ENCODE measurements around the gene DCLRE1C. TPM values are rescaled to one million over a fixed set of nuclear protein-coding genes. Genes with fewer than 3 reads are reported as not detected.

Gene DCLRE1C
- total and polyA plus RNA-seq, 8 donors = 1.8 to 7.0 (median 3.4) TPM

DNA sequence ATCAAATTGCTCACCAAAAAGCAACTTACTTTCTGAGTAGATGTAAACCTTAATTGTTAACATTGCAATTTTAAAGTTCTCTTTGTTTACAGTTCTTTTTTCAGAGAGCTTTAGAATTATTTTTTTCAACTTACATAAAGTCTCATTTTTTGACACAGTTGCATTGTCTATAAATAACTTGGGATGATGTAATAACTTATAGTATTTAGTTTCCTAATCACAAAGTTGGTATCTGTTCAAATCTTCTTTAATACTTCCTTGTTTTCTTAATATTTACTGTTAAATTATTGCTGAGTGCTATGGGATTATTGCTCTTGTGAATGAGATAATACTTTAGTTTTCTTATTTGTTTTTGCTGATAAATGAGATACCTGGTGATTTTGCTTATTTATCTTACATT is 94.1 kb downstream of the DCLRE1C start:
- ATAC-seq (peak in 3 of 4 donors; percentile 33 to 72 (median 45)), FAIRE-seq (peak; percentile 29), DNase-seq (no peak)
- peaks cover 0 to 25% (median 8%) of the 10 kb centered on the region in 3 donors for H3K4me1 ChIP-seq
- H3K36me3 ChIP-seq = no peaks in the 10 kb centered on the region
- no peaks in the 10 kb centered on the region for H3K9me3 ChIP-seq
- H3K4me3 ChIP-seq = no peak overlapping the region
- TF ChIP-seq, protein P1, sequence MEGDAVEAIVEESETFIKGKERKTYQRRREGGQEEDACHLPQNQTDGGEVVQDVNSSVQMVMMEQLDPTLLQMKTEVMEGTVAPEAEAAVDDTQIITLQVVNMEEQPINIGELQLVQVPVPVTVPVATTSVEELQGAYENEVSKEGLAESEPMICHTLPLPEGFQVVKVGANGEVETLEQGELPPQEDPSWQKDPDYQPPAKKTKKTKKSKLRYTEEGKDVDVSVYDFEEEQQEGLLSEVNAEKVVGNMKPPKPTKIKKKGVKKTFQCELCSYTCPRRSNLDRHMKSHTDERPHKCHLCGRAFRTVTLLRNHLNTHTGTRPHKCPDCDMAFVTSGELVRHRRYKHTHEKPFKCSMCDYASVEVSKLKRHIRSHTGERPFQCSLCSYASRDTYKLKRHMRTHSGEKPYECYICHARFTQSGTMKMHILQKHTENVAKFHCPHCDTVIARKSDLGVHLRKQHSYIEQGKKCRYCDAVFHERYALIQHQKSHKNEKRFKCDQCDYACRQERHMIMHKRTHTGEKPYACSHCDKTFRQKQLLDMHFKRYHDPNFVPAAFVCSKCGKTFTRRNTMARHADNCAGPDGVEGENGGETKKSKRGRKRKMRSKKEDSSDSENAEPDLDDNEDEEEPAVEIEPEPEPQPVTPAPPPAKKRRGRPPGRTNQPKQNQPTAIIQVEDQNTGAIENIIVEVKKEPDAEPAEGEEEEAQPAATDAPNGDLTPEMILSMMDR (IDR thresholded peaks at IDR 0.05) = no peak
- H3K27me3 ChIP-seq = no peaks in the 10 kb centered on the region
- peak overlapping the region in 2 of 4 donors; percentile 45 to 56 for H3K27ac ChIP-seq
- intact Hi-C loops (cut with DNase I) = no loop called here

- TF ChIP-seq, protein P1 (IDR thresholded peaks at IDR 0.05) = no peak
- no peak for FAIRE-seq
- no peaks in the 10 kb centered on the region for H3K36me3 ChIP-seq
- ATAC-seq = peak; percentile 57 to 89 (median 73)
- peak in 2 of 6 donors; percentile 21 to 48 for DNase-seq
- H3K27ac ChIP-seq = peak overlapping the region in 1 of 4 donors; percentile 56
- WGBS, 2 donors = 37 to 47% methylated on average over 5 of the region's 5 CpGs
- H3K4me3 ChIP-seq = no peak overlapping the region
- no peaks in the 10 kb centered on the region for H3K9me3 ChIP-seq
- intact Hi-C loops (cut with DNase I) = no loop called here
- H3K4me1 ChIP-seq = peaks cover 0 to 25% (median 8%) of the 10 kb centered on the region in 3 donors
- no peaks in the 10 kb centered on the region for H3K27me3 ChIP-seq
These were observed 94.9 kb downstream of the DCLRE1C start for GRCh38 chr10:14859043-14859442.

DNA sequence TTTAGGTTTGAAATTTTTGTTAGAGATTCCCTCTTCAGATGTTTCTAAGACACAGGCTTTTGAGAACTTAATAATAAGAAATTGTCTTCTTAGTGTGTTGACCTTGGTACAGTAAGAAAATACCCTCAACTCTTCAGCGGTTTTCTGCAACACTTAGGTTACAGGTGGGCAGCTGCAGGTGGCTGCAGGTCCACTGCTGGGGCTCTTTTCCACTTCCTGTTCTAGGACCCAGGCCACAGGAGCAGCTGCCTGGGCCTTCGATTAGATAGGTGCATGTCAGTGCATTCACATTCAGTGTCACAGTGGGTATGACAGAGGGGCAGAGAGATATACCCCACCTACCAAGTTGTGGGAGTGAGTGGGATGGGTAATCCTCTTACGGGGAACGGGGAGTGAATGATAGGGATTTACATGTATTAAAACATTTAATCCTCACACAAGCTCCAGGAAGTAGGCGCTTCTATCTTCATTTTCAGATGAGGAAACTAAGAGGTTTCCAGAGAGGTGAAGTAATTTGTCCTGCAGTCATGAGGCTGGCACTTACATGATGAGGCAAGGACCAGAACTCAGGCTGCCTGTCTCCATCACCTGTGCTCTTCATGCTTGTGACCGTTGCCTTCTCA is 95.4 kb downstream of the DCLRE1C start:
- Histone ChIP-seq H3K4me1 (peaks cover 0 to 25% (median 8%) of the 10 kb centered on the region in 3 donors), H3K27ac (peak overlapping the region in 1 of 4 donors; percentile 56), H3K36me3 (no peaks in the 10 kb centered on the region), H3K27me3 (no peaks in the 10 kb centered on the region), H3K9me3 (no peaks in the 10 kb centered on the region), H3K4me3 (no peak overlapping the region)
- ATAC-seq (peak; percentile 26 to 43 (median 38)), FAIRE-seq (no peak), DNase-seq (no peak)
- intact Hi-C loops (cut with DNase I) = no loop called here
- 81% methylated on average over 6 of the region's 6 CpGs for WGBS, 2 donors
- TF ChIP-seq, protein P1 (IDR thresholded peaks at IDR 0.05) = no peak

GRCh38 chr10:14855453-14855852 is 98.4 kb downstream of the DCLRE1C start:
- Histone ChIP-seq H3K27me3 (no peaks in the 10 kb centered on the region), H3K36me3 (no peaks in the 10 kb centered on the region), H3K4me3 (no peak overlapping the region), H3K9me3 (no peaks in the 10 kb centered on the region), H3K4me1 (peaks cover 0 to 20% (median 8%) of the 10 kb centered on the region in 3 donors), H3K27ac (no peak overlapping the region)
- TF ChIP-seq, protein P1 (IDR thresholded peaks at IDR 0.05) = no peak
- DNase-seq (no peak), ATAC-seq (no peak), FAIRE-seq (no peak)
- 85% methylated on average over 1 of the region's 1 CpG for WGBS, 2 donors
- intact Hi-C loops (cut with DNase I) = no loop called here

DNA sequence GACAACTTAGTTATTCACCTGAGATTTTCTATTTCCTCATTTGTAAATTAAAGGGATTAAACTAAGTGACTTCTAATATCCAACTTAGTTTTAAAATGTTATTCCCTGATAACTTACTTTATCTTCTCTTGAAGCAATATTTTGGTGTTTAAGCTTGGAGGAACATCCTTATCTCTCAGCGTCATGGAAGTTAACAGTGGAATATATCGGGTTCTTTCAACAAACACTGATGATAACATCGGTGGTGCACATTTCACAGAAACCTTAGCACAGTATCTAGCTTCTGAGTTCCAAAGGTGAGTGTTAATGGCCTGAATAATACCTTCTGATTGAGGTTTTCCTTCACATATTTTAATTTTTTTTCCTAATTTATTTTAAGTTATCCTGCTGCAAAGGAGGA is 101.7 kb downstream of the DCLRE1C start:
- H3K36me3 ChIP-seq = no peaks in the 10 kb centered on the region
- no peaks in the 10 kb centered on the region for H3K9me3 ChIP-seq
- H3K4me1 ChIP-seq = no peaks in the 10 kb centered on the region
- no peaks in the 10 kb centered on the region for H3K27me3 ChIP-seq
- FAIRE-seq (no peak), DNase-seq (no peak), ATAC-seq (no peak)
- H3K4me3 ChIP-seq = no peak overlapping the region
- intact Hi-C loops (cut with DNase I) = no loop called here
- 34 to 35% methylated on average over 3 of the region's 3 CpGs for WGBS, 2 donors
- TF ChIP-seq, protein P1 (IDR thresholded peaks at IDR 0.05) = no peak
- no peak overlapping the region for H3K27ac ChIP-seq

Measured in pancreas (tissue), 10 donors.